Superior temporal gyrus (tissue), 1 donor: ENCODE measurements around the gene RFWD3.

Source experiments
- DNase-seq: peaks from one replicate; pipeline ENCODE4 v3.0.0-alpha.2; 2016; ENCODE audit errors: extremely low spot score

The RFWD3 gene

GRCh38 chr16:74617206-74617788 lies 49.4 kb downstream of the RFWD3 start:
- DNase-seq, result no peak

GRCh38 chr16:74611721-74612120 lies 55.0 kb downstream of the RFWD3 start:
- DNase-seq, result no peak

- no peak for DNase-seq
Observed at GRCh38 chr16:74608944-74609343, 57.7 kb downstream of the RFWD3 start.

GRCh38 chr16:74608381-74608780 lies 58.3 kb downstream of the RFWD3 start:
- DNase-seq, result no peak

GRCh38 chr16:74607962-74608356 lies 58.7 kb downstream of the RFWD3 start:
- DNase-seq, result no peak

- DNase-seq, result no peak
Observed at GRCh38 chr16:74607310-74607961, 59.2 kb downstream of the RFWD3 start.

- peak; percentile 92 for DNase-seq
Observed at GRCh38 chr16:74606521-74607309, 60.0 kb downstream of the RFWD3 start, which contains the start of gene GLG1. Gene GLG1 (minus strand): TSS chr16:74607114. CDS start chr16:74607094, 20 bp downstream.

GRCh38 chr16:74605746-74606520 lies 60.7 kb downstream of the RFWD3 start:
- peak; percentile 52 for DNase-seq

- DNase-seq, result no peak
Observed at GRCh38 chr16:74605332-74605731, 61.3 kb downstream of the RFWD3 start.

- DNase-seq, result no peak
Observed at GRCh38 chr16:74603848-74604247, 62.8 kb downstream of the RFWD3 start.

- DNase-seq, result no peak
Observed at GRCh38 chr16:74601126-74601871, 65.4 kb downstream of the RFWD3 start.

GRCh38 chr16:74596586-74596985 lies 70.1 kb downstream of the RFWD3 start:
- no peak for DNase-seq

- no peak for DNase-seq
Observed at GRCh38 chr16:74592847-74593246, 73.8 kb downstream of the RFWD3 start.

GRCh38 chr16:74591876-74592650 lies 74.6 kb downstream of the RFWD3 start:
- no peak for DNase-seq

GRCh38 chr16:74586948-74587347 lies 79.7 kb downstream of the RFWD3 start:
- no peak for DNase-seq

GRCh38 chr16:74585846-74586443 lies 80.7 kb downstream of the RFWD3 start:
- no peak for DNase-seq

- no peak for DNase-seq
Observed at GRCh38 chr16:74583926-74584666, 82.6 kb downstream of the RFWD3 start.

- DNase-seq, result no peak
Observed at GRCh38 chr16:74582970-74583369, 83.7 kb downstream of the RFWD3 start.

- DNase-seq, result no peak
Observed at GRCh38 chr16:74580833-74581232, 85.8 kb downstream of the RFWD3 start.
